Measurements from ENCODE around the gene KLF6.

Gene KLF6

DNA sequence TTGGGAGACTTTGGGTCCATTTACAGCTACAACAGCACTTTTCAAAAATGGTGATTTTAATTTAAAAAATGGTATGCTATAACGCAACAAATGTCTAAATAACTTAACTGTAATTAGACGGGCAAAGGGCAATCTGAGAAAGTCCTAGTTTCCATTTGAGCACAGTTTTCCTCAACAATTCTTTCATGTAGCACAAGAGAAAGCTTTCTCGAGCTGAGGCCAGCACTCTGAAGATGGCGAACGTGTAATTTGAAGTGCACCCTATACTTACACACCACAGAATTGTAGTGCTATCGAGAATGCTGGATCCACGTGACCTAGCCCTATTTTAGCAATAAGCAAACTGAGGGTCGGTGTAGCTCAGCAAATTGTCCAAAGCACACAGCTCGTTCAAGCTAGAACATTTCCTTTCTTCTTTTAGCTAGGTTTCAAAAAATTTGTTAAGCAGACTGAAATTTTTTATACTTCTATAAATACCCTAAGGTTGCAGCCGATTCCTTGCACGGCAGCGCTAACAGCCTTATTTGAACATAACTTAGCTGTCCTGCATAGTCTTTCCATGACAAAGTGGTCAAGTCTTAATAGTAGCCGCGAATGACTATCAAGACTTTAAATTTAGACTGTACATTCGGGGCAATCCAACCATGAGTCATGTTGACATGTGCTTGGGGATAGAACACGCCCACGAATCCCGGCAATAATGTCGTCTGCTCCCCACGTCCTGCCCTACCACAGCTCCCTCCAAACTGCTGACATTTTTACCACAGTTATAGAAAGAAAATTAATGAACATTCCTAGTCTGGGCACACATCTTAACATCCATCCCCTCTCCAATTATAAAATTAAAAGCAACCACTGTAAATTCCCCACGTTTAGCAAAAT lies 10.0 kb downstream of the KLF6 start:
- DNase-seq (ENCODE audit: low read depth) = peak; percentile 79

DNA sequence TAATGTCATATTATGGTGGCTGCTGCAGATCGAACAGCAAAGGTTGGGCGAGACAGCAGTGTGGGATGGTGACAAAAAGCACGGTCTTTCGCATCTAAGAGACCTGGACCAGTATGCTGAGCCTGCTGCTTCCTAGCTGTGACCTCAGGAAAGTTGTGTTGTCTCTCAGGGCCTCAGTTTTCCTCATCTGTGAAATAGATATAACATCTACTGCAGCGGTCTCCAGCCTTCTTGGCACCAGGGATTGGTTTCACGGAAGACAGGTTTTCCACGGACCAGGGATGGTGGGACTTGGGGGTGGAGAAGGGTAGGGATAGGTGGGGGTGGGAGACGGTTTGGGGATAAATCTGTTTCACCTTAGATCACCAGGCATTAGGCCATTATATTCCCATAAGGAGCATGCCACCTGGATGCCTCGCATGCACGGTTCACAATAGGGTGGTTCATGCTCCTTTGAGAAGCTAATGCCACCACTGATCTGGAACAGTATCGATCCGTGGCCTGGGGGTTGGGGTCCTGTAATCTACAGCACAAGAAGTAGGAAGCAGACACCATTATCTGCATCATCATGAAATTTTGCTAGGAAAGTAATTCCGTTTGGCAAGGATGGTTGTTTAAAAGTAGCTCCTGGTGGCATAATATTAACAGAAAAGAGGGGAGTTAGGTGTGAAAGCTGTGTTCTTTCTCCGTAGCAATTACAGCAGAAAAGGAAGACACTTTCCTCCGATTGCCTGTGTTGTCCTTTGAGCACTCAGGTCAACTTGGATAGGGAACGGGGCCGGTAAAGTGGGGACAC lies 10.8 kb downstream of the KLF6 start:
- DNase-seq (ENCODE audit: low read depth) = peak; percentile 31

DNA sequence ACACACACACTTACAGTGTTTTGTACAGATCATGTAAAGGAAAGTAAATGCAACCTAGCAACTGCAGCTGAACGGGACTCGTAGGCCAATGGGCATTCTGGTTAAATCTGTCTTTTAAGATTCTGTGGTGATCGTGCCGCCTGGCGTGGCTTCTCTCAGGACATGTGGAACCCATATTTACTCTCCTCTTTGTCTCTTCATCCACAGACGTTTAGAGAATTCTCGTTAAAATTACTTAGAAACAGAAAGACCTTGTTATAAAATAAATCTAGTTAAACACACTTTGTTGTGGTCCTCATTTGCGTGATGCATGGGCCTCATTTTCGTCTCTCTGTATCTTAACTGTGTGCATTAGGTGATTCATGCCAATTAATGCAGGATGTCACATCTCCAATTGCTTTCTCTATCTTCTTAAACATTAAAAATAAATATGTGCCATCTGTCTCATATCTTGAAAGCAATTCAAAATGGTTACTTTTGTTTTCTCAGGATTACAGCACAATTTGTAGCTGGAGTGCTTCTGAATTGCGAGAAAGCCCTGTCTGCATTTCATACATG lies 11.5 kb downstream of the KLF6 start:
- peak; percentile 21 for DNase-seq (ENCODE audit: low read depth)

GRCh38 chr10:3772361-3773171 lies 12.4 kb downstream of the KLF6 start:
- DNase-seq (ENCODE audit: low read depth) = peak; percentile 7

GRCh38 chr10:3770611-3771110 lies 14.3 kb downstream of the KLF6 start:
- DNase-seq (ENCODE audit: low read depth) = no peak

DNA sequence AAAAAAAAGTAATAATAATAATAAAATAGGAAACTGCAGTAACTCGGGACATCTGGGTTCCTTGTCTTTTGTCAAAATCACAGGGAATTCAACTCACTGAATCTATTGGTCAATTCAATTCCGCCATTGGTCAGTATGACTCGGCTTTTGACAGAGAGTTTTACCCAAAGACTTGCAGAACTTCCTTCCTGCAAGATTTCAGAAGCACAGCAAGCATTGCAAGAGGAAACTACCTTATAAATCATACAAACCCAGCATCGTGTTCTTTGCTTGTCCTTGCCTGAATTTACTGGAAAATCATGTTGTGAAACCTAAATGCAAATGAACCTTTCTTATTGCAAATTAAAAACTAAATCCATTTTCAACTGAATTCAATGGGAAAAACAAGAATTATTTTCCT lies 15.5 kb downstream of the KLF6 start:
- DNase-seq (ENCODE audit: low read depth) = peak; percentile 34

DNA sequence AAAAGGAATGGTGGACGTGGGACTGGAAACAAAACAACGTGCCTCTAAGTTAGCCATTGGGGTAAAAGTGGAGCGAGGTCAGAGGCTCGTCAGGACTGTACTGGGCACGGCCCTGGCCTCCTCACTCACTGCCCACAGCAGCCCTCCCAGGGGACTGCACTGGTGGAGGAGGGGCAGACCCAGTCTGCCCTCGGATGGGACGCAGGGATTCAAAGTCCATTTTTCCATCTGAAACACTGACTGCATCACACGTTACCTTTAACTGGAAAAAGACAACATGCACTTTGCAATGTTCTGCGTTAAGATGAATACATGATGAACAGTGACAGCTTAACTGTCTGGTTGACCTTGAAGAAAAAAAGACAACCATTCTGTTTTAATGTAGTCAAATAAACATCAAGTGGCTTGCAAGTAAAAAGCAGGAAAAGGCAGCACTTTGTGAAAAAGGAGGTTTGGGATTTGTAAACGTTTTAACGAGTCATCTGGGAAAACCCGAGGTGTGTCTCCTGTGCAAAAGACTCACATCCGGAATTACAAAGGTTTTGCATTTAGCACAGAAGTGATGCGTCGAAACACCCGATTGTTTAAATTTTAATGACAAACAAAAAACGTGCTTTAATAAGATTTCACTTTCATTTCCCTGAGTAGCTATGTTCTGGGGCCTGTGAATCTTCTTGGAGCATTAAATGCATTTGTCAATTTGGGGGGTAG lies 18.8 kb downstream of the KLF6 start:
- no peak for DNase-seq (ENCODE audit: low read depth)

DNA sequence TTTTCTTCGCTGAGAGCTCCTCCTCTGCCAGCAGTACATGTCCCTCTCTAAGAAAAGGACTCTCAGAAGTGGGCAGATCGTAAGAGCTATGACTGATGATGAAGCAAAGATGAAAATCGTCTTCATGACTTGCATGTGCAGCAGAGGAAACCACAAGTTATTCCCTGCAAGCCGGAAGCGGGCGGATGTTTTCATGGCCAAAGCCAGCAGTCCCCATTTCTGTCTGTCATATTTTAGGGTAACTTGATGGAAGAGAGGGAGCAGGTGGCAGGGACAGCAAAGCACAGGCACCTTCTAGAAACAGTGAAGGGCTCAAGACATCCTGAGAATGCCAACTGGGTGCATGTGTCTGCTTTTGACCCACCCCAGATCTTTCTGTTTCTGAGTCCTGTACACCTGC lies 19.9 kb downstream of the KLF6 start:
- DNase-seq (ENCODE audit: low read depth) = no peak

- DNase-seq (ENCODE audit: low read depth) = no peak
Observed at GRCh38 chr10:3764626-3765112, 20.3 kb downstream of the KLF6 start.

GRCh38 chr10:3763852-3764625 lies 21.0 kb downstream of the KLF6 start:
- peak; percentile 86 for DNase-seq (ENCODE audit: low read depth)

DNA sequence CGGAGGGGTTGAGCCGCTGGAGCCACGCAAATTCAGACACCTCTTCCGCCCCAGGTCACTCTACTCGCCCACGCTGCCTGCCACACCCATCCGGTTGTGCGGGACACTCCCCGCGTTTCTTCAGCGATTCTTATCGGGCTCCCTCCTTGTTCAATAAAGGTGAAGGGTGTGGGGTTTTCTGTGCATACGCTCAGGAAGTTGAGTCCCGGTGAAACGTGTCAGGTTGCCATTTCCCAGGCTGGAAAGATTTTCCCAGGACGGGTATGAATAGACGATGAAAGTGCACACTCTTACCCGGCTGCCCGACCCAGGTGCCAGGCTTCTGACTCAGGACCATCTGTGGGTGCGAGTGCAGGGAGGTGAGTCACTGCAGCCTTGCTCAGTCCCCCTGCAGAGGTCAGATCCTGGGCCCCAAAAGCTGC lies 22.0 kb downstream of the KLF6 start:
- peak; percentile 28 for DNase-seq (ENCODE audit: low read depth)

GRCh38 chr10:3762309-3762708 lies 22.7 kb downstream of the KLF6 start:
- DNase-seq (ENCODE audit: low read depth) = no peak

DNA sequence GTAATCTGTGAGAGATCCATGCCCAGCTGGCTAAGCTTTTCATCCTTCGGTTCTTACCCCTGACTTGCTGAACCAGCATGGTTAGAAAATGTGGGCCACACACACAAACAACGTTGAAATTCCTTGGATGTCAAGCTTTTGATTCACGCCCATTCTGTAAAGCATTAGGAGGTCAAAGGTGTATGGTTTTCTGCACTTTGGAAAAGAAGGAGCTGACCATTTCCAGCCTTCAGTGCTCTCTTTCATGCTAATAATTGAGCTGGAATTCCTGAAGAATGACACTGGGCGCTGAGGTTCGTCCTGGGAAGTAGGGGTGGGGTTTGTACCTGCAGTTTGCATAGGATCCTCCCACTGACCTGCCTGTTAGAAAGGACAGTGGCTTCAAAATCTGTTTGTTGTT lies 23.1 kb downstream of the KLF6 start:
- peak; percentile 79 for DNase-seq (ENCODE audit: low read depth)

GRCh38 chr10:3761021-3761686 lies 23.9 kb downstream of the KLF6 start:
- no peak for DNase-seq (ENCODE audit: low read depth)

DNA sequence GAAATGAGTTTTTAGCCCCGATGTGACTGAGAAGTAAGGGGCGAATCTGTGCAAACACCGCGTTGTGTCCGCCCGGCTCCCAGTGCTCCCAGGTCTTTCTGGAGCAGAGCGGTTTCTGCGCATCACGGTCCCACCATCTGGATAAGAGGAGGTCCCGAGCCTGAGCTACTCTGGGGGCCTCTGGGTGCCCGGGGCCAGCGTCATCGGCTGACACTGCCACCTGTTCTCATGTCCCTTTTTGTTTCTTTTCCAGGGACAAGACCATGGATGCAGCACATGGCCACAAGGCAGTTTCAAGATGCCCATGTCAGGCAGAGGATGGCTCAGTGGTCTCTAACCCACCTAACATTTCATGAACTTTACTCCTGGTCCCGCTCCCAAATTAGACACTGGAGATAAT lies 24.9 kb downstream of the KLF6 start:
- DNase-seq (ENCODE audit: low read depth) = no peak

DNA sequence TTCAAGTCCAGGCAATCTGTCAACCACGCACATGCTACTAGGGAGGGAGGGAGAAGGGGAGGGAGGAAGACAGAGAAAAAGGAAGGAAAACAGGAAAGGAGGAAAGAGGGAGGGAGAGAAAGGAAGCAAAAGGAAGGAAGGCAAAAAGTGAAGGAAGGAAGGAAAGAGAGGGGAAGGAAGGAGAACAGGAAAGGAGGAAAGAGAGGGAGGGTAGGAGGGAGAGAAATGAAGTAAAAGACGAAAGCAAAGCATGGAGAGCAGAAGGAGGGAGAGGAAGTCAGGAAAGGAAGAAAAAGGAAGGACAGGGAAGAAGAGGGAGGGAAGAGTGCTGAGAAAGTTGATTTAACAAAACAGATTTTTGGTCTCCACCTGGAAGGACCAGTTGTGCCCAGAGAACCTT lies 25.6 kb downstream of the KLF6 start:
- DNase-seq (ENCODE audit: low read depth) = no peak

DNA sequence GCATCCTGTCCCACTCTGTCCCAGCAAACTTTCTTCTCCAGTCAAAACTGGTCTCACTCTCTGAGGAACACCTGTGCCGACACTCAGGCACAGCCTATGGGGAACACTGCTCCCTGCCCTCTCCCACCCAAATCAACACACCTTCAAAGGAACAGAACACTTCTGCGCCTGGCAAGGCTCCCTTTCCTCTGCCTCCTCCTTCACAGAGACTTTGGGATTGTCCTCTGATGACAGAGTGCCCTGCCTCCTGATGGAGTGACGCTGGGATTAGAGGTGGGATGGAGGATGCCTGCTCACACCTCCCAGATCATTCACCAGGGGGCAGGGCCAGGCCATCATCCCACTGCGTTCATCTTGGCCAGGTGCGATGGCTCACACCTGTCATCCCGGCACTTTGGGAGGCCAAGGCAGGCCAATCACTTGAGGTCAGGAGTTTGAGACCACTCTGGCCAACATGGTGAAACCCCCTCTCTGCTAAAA lies 26.5 kb downstream of the KLF6 start:
- DNase-seq (ENCODE audit: low read depth) = no peak

DNA sequence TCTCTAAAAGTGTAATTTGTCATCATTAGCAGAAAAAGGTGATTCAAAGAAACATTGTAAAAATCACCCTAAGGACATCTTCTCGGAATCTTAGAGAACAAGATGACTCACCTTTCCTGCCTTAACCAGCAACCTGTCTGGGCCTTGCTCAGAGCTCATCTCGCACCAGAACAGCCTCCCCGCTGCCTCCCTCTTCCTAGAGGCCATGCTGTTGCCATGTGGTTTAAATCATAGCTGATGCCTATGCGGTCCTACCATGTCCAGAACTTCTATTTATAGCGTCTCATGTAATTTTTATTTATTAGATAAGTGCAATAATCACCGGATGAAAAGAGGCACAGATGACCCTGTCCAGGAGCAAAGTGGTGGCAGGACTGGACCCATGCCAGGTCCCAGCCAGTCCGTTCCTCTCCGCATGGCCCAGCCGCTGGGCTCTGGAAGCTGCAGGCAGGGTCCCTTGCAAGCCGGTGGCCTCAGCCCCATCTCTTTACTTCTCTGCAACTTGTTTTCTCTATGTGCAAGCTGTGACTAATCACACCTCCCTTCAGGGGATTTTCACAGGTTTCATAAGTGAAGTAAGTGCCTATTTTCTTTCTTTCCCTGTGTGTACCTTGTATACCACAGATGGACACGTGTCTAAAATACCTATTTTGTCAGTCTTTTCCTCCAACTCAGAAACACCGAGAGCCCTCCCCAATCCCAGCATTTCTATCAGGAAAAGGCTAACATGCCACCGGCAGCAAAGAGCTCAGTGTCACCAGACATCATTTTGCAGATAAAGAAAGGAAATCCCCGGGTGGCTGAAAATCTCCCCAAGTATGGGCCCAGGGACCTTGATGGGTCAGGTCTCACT lies 27.1 kb downstream of the KLF6 start:
- peak; percentile 27 for DNase-seq (ENCODE audit: low read depth)

GRCh38 chr10:3757250-3757637 lies 27.8 kb downstream of the KLF6 start:
- no peak for DNase-seq (ENCODE audit: low read depth)

All from amniotic epithelial cell (primary cell).